ENCODE results near the gene MAMLD1.

DNA sequence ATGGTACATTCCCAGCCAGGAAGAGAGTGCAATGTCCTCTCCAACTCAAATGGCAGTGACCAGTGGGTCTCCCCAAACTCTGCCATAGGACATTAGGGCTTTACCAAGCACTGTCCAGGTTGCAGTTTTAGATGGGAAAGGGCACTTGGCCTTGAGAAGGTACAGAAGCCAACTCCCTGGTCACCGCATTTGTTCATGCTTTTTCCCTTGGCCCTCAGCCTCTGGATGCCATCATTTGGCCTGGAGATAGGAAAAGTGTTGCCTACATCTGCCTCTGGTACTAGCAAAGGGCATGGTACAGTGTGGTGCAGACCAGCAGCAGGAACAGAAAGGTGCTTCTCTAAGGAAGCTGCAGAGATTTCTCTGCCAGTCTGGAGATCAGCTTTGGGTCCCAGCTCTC, 93.8 kb downstream of the MAMLD1 start:
- TF ChIP-seq, protein P1, sequence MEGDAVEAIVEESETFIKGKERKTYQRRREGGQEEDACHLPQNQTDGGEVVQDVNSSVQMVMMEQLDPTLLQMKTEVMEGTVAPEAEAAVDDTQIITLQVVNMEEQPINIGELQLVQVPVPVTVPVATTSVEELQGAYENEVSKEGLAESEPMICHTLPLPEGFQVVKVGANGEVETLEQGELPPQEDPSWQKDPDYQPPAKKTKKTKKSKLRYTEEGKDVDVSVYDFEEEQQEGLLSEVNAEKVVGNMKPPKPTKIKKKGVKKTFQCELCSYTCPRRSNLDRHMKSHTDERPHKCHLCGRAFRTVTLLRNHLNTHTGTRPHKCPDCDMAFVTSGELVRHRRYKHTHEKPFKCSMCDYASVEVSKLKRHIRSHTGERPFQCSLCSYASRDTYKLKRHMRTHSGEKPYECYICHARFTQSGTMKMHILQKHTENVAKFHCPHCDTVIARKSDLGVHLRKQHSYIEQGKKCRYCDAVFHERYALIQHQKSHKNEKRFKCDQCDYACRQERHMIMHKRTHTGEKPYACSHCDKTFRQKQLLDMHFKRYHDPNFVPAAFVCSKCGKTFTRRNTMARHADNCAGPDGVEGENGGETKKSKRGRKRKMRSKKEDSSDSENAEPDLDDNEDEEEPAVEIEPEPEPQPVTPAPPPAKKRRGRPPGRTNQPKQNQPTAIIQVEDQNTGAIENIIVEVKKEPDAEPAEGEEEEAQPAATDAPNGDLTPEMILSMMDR (optimal IDR thresholded peaks at IDR 0.05 in 1 of 3, IDR thresholded peaks at IDR 0.05 in 1 of 3, conservative IDR thresholded peaks at IDR 0.05 in 1 of 3; ENCODE audit: extremely low read depth in 1 of 3, insufficient read depth in 2 of 3, low read length in 3 of 3) = no peak
- no peak for TF ChIP-seq EZH2 (IDR thresholded peaks at IDR 0.05; ENCODE audit: low read length)

All from keratinocyte (primary cell).